ENCODE measurements around the gene BICD1.
A peak's percentile ranks its signal among the peaks of the same experiment; 100 is the strongest.

BICD1 gene

GRCh38 chr12:32255588-32255987, 148.9 kb downstream of the BICD1 start:
- TF ChIP-seq, protein P1, sequence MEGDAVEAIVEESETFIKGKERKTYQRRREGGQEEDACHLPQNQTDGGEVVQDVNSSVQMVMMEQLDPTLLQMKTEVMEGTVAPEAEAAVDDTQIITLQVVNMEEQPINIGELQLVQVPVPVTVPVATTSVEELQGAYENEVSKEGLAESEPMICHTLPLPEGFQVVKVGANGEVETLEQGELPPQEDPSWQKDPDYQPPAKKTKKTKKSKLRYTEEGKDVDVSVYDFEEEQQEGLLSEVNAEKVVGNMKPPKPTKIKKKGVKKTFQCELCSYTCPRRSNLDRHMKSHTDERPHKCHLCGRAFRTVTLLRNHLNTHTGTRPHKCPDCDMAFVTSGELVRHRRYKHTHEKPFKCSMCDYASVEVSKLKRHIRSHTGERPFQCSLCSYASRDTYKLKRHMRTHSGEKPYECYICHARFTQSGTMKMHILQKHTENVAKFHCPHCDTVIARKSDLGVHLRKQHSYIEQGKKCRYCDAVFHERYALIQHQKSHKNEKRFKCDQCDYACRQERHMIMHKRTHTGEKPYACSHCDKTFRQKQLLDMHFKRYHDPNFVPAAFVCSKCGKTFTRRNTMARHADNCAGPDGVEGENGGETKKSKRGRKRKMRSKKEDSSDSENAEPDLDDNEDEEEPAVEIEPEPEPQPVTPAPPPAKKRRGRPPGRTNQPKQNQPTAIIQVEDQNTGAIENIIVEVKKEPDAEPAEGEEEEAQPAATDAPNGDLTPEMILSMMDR (IDR thresholded peaks at IDR 0.05; ENCODE audit: extremely low read depth, missing control alignments): no peak
- DNase-seq (ENCODE audit: low spot score): no peak

DNA sequence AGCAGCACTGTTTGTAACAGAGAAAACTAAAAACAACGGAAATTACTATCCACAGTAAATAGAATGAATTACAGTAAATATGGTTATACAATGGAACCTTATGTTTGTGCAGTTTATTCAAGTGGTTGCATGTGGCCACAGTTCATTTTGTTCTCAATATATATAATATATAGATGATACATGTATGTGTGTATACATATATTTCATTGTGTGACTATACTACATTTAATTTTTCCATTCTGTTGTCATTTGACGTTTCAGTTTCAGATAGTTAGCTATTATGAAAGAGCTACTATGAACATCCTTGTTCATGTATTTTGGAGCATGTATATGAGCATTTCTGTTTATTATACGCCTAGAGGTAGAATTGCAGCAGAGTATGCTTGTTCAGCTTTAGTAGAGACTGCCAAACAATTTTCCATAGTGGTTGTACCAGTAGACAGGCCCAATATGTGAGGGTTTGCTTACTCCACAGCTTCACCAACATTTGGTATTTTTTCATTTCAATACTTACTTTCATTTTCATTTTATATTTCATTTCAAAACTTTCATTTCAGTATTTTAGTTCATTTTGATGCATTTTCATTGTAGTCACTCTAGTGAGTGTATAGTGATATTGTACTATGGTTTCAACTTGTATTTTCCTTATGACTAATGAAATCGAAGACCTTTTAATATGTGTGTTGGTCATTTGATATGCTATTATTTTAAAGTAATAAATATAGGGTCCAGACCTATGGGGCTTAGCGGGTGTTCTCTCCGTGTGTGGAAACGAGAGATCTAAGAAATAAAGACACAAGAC, 151.2 kb downstream of the BICD1 start:
- no peak for DNase-seq (ENCODE audit: low spot score)
- TF ChIP-seq, protein P1 (IDR thresholded peaks at IDR 0.05; ENCODE audit: extremely low read depth, missing control alignments): no peak

GRCh38 chr12:32260696-32261095, 154.0 kb downstream of the BICD1 start:
- TF ChIP-seq, protein P1 (IDR thresholded peaks at IDR 0.05; ENCODE audit: extremely low read depth, missing control alignments): no peak
- no peak for DNase-seq (ENCODE audit: low spot score)

DNA sequence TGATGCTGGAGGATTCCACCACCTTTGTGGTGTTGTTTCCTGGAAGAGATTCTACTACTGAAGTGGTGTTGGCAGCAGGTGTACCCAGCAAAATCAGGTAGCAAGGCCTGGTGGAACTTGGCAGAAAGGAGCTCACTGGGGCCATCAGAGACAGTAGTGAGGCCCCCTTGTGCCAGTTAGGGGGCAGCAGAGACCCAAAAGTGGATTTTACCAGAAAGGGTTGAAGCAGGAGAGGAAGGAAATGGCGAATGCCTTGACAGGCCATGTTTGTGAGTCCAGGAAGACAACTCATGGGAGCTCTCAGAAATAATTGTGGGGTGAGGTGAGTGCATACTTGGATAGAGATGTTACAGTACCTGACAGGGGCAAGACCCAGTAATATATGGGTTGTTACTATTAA, 155.0 kb downstream of the BICD1 start:
- DNase-seq (ENCODE audit: low spot score): no peak
- TF ChIP-seq, protein P1 (IDR thresholded peaks at IDR 0.05; ENCODE audit: extremely low read depth, missing control alignments): peak; percentile 30

GRCh38 chr12:32264961-32265360, 158.3 kb downstream of the BICD1 start:
- TF ChIP-seq, protein P1 (IDR thresholded peaks at IDR 0.05; ENCODE audit: extremely low read depth, missing control alignments): no peak
- DNase-seq (ENCODE audit: low spot score): peak; percentile 28

- TF ChIP-seq, protein P1 (IDR thresholded peaks at IDR 0.05; ENCODE audit: extremely low read depth, missing control alignments): no peak
- no peak for DNase-seq (ENCODE audit: low spot score)
Measured at GRCh38 chr12:32265456-32265855, 158.8 kb downstream of the BICD1 start.

DNA sequence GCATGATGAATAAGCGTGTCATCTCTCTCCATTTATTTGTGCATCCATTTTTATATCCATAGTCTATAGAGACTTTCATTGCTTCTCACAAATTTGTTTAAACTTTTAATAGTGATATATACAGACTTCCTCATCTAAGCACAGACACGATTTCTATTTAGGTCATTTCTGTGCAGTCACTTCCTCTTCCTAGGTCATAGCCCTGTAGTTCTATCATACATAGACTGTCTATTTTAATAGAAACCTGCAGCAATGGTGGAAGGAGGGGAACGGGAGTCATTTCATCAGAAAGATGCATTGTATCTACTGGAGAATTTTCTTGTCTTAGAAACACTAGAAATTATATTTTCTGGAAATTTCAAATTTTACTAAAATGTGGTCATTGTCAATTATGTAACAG, 159.3 kb downstream of the BICD1 start:
- no peak for DNase-seq (ENCODE audit: low spot score)
- TF ChIP-seq, protein P1 (IDR thresholded peaks at IDR 0.05; ENCODE audit: extremely low read depth, missing control alignments): no peak
